Duodenal mucosa (tissue), 2 donors: ENCODE results near the gene SPRR5.

ENCODE experiments used
- H3K27ac ChIP-seq: one replicate; pipeline ENCODE4 v1.7.0; 2013; ENCODE audit warnings: low read depth, low read length
- H3K27me3 ChIP-seq, 2 donors: one replicate each; pipeline ENCODE4 v1.7.0; 2013; ENCODE audit warnings: low read length in 2 of 2, control low read depth in 1 of 2; ENCODE audit not compliant: insufficient read depth in 2 of 2, control insufficient read depth in 1 of 2
- H3K36me3 ChIP-seq, 2 donors: one replicate each; pipeline ENCODE4 v1.7.0; 2013; ENCODE audit warnings: low read length in 2 of 2, control low read depth in 1 of 2; ENCODE audit not compliant: insufficient read depth in 2 of 2, control insufficient read depth in 1 of 2
- H3K4me1 ChIP-seq, 2 donors: one replicate each; pipeline ENCODE4 v1.7.0; 2013; ENCODE audit warnings: low read length in 2 of 2, control low read depth in 1 of 2; ENCODE audit not compliant: insufficient read depth in 2 of 2, control insufficient read depth in 1 of 2
- H3K4me3 ChIP-seq, 2 donors: one replicate each; pipeline ENCODE4 v1.7.0; 2013; ENCODE audit warnings: low read length in 2 of 2, low read depth in 1 of 2
- H3K9ac ChIP-seq, 2 donors: one replicate each; pipeline ENCODE4 v1.7.0; 2013; ENCODE audit warnings: low read length in 2 of 2, low read depth in 1 of 2
- H3K9me3 ChIP-seq, 2 donors: one replicate each; pipeline ENCODE4 v1.7.0; 2013; ENCODE audit warnings: low read length in 2 of 2, control low read depth in 1 of 2; ENCODE audit not compliant: control insufficient read depth in 1 of 2

Gene SPRR5

GRCh38 chr1:152912471-152912870 lies 34.5 kb upstream of the SPRR5 start:
- H3K36me3 ChIP-seq = no peaks in the 10 kb centered on the region
- H3K27ac ChIP-seq = no peak overlapping the region
- H3K9me3 ChIP-seq = no peaks in the 10 kb centered on the region
- no peak overlapping the region for H3K9ac ChIP-seq
- H3K4me1 ChIP-seq = no peaks in the 10 kb centered on the region
- no peaks in the 10 kb centered on the region for H3K27me3 ChIP-seq
- H3K4me3 ChIP-seq = no peak overlapping the region

GRCh38 chr1:152912900-152913299 lies 34.1 kb upstream of the SPRR5 start:
- Histone ChIP-seq H3K36me3 (no peaks in the 10 kb centered on the region), H3K27ac (no peak overlapping the region), H3K9ac (no peak overlapping the region), H3K4me3 (no peak overlapping the region), H3K27me3 (no peaks in the 10 kb centered on the region), H3K4me1 (no peaks in the 10 kb centered on the region), H3K9me3 (no peaks in the 10 kb centered on the region)

GRCh38 chr1:152917794-152918193 lies 29.2 kb upstream of the SPRR5 start:
- H3K4me3 ChIP-seq = no peak overlapping the region
- H3K9me3 ChIP-seq = no peaks in the 10 kb centered on the region
- no peaks in the 10 kb centered on the region for H3K4me1 ChIP-seq
- no peaks in the 10 kb centered on the region for H3K27me3 ChIP-seq
- no peaks in the 10 kb centered on the region for H3K36me3 ChIP-seq
- no peak overlapping the region for H3K9ac ChIP-seq
- H3K27ac ChIP-seq = no peak overlapping the region

- Histone ChIP-seq H3K27me3 (no peaks in the 10 kb centered on the region), H3K9ac (no peak overlapping the region), H3K36me3 (no peaks in the 10 kb centered on the region), H3K9me3 (no peaks in the 10 kb centered on the region), H3K27ac (no peak overlapping the region), H3K4me3 (no peak overlapping the region), H3K4me1 (no peaks in the 10 kb centered on the region)
These were observed 27.9 kb upstream of the SPRR5 start for GRCh38 chr1:152919071-152919470.

DNA sequence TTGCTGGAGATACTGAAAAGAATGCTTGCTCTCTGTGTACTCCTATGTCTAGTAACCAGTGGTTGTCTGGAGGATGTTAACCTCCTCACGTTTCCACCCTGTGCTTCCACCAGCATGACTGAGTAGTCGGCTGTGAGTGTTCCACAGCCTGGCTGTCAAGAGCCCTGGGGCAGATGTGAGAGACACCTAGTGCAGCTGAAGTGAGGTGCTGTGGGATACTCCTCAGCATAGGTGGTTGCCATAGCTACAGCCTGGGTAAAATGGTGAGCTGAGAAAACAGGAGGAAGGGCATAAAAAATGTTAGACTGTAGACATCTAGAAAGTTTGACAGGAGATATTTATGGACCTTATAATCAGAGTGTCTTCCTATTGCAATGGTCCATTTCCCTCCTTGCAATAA lies 22.8 kb upstream of the SPRR5 start:
- Histone ChIP-seq H3K27me3 (no peaks in the 10 kb centered on the region), H3K9me3 (no peaks in the 10 kb centered on the region), H3K4me3 (no peak overlapping the region), H3K9ac (no peak overlapping the region), H3K36me3 (no peaks in the 10 kb centered on the region), H3K27ac (no peak overlapping the region), H3K4me1 (no peaks in the 10 kb centered on the region)

- Histone ChIP-seq H3K9ac (no peak overlapping the region), H3K36me3 (no peaks in the 10 kb centered on the region), H3K27me3 (no peaks in the 10 kb centered on the region), H3K4me3 (no peak overlapping the region), H3K27ac (no peak overlapping the region), H3K9me3 (no peaks in the 10 kb centered on the region), H3K4me1 (no peaks in the 10 kb centered on the region)
These were observed 20.9 kb upstream of the SPRR5 start for GRCh38 chr1:152926091-152926490.

- no peaks in the 10 kb centered on the region for H3K4me1 ChIP-seq
- no peak overlapping the region for H3K9ac ChIP-seq
- no peak overlapping the region for H3K4me3 ChIP-seq
- no peaks in the 10 kb centered on the region for H3K9me3 ChIP-seq
- no peak overlapping the region for H3K27ac ChIP-seq
- no peaks in the 10 kb centered on the region for H3K36me3 ChIP-seq
- H3K27me3 ChIP-seq = no peaks in the 10 kb centered on the region
These were observed 18.3 kb upstream of the SPRR5 start for GRCh38 chr1:152928671-152929070.

DNA sequence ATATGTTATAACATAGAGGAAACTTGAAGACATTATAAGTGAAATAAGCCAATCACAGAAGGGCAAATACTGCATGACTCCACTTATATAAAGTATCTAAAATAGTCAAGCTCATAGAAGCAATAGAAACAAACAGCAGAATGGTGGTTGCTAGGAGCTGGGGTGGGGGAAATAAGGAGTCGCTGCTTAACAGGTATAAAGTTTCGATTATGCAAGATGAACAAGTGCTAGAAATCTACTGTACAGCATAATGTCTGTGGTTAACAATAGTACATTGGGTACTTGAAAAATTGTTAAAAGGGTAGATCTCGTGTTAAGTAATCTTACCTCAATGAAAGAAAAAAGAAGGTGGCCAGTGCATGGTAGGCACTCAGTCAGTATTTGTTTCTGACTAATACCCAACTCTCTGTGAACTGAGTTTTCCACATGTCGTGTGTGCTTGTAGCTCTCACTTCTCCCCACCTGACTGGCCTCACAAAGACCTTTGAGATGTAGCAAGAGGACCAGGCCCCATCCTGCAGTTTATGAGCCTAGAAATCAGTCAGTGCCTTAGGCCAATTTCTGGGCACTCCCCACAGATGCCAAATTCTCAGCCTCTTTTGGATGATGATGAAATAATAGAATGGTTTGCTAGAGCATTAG lies 14.7 kb upstream of the SPRR5 start:
- no peaks in the 10 kb centered on the region for H3K36me3 ChIP-seq

DNA sequence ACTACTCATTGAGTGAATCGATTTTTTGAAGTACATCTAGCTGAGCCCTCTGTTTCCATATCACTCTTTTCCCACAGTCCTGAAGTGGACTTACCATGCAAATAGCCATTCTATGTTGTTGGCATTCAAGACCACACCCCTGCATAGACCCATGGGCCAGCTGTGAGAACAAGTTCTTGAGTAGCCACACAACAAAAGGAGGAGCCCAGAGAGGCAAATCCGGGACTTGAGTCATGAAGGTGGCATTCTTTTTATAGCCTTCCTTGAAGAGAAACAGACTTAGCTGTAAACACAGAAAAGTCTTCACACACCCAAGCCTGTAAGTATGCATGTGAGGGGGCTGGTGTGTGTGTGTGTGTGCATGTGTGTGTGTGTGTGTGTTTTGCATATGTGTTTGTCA lies 13.8 kb upstream of the SPRR5 start:
- H3K27ac ChIP-seq = no peak overlapping the region
- no peaks in the 10 kb centered on the region for H3K36me3 ChIP-seq
- H3K9ac ChIP-seq = no peak overlapping the region
- no peak overlapping the region for H3K4me3 ChIP-seq
- H3K9me3 ChIP-seq = no peaks in the 10 kb centered on the region
- no peaks in the 10 kb centered on the region for H3K27me3 ChIP-seq
- no peaks in the 10 kb centered on the region for H3K4me1 ChIP-seq

More for the DNA sequence above, 14.7 kb upstream of the SPRR5 start:
- Histone ChIP-seq H3K4me1 (no peaks in the 10 kb centered on the region), H3K27ac (no peak overlapping the region), H3K4me3 (no peak overlapping the region), H3K9me3 (no peaks in the 10 kb centered on the region), H3K27me3 (no peaks in the 10 kb centered on the region), H3K9ac (no peak overlapping the region)

- H3K9ac ChIP-seq = no peak overlapping the region
- H3K4me1 ChIP-seq = no peaks in the 10 kb centered on the region
- no peak overlapping the region for H3K27ac ChIP-seq
These were observed 6.4 kb upstream of the SPRR5 start for GRCh38 chr1:152940614-152941013.

More at GRCh38 chr1:152940614-152941013, 6.4 kb upstream of the SPRR5 start:
- Histone ChIP-seq H3K9me3 (no peaks in the 10 kb centered on the region), H3K4me3 (no peak overlapping the region), H3K27me3 (no peaks in the 10 kb centered on the region), H3K36me3 (no peaks in the 10 kb centered on the region)
